Activated CD4-positive, alpha-beta T cell treated with anti-CD3 and anti-CD28 coated beads, Interleukin-10, Interleukin-2, amounts not matched to agents 100 ng/mL and 50 ng/mL, durations not matched to agents 16 hours and 8 hours (primary cell): ENCODE data around the gene PASK.

Source experiments
- DNase-seq: peaks from one replicate; pipeline ENCODE4 v3.0.0-alpha.2; 2020

PASK gene

GRCh38 chr2:241062389-241063092, 86.7 kb downstream of the PASK start:
- DNase-seq, result no peak

- no peak for DNase-seq
These were observed 88.0 kb downstream of the PASK start for GRCh38 chr2:241061275-241061674.
